B cell (primary cell): ENCODE data around the gene MVB12B.

Experiments used
- CTCF ChIP-seq: fragments of 200-600 bp; IDR thresholded peaks from one replicate; pipeline ENCODE4 v1.8.0; 2022; ENCODE audit warnings: antibody characterized with exemption, mild to moderate bottlenecking
- EZH2 ChIP-seq: IDR thresholded peaks from 2 replicates; pipeline ENCODE4 v1.6.1; 2012; ENCODE audit warnings: borderline replicate concordance, low read depth, mild to moderate bottlenecking, moderate library complexity, low read length; ENCODE audit not compliant: insufficient read depth, poor library complexity, severe bottlenecking

- TF ChIP-seq CTCF: no peak
- no peak for TF ChIP-seq EZH2
These were observed 124.8 kb downstream of the MVB12B start for GRCh38 chr9:126451316-126451885.
